RPMI8226 (cell line): ENCODE measurements around the gene FAM234A.
"Not testable (repeated sequence)": the region's sequence is repeated elsewhere in the genome, so short reads cannot be mapped to it uniquely, and the experiment has no call there.

ENCODE experiments used
- DNase-seq: peaks from one replicate; pipeline ENCODE4 v3.0.0-alpha.2; 2015

FAM234A gene

DNA sequence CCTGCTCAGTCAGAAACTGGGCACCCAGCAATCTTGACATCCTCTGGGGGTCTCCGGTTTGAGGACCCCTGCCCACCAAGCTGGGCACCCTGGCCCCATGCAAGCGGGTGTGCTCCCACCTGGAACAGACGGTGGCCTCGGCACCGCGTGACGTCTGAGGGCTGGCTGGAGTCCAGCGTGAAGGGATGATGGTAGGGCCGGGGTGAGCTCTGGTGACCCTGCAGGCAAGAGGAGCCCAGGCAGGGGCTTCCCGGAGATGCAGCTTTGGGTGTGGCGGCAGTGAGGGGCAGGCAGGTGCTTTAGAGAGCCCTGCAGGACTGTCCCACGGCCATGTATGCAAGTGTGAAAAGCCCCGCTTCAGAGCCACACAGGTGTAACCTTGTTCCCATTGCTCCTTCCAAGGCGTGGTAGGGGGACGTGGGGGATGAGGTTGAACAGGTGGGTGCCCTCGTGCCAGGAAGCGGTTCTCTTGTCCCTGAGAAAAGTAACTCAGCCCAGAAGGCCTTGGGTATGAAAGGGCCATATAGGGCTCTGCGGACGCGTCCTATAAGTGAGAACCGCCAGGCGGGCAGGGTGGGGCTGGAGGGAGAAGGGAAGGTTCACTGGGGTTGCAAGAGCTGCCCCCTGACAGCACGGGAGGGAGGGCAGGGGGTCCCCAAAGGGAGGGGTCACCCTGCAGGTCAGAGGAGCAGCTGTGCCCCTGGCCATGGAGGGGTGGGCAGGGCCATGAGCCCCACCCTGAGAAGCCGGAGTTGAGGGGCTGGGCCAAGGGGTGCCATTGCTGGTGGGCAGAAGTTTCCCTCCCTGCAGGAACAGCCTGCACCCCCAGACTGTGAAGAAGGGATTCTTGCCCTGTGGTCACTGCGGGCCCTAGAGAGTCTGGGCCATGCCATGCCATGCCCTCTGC lies 31.9 kb downstream of the FAM234A start:
- no peak for DNase-seq

DNA sequence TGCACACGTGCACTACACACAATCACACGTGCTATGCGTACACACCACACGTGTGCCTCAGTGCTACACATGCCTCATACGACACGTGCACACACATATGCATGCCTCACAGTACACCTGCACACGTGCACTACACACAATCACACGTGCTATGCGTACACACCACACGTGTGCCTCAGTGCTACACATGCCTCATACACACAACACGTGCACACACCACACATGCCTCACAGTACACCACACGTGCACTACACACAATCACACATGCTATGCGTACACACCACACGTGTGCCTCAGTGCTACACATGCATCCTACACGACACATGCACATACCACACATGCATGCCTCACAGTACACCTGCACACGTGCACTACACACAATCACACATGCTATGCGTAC lies 32.9 kb downstream of the FAM234A start:
- DNase-seq = not testable (repeated sequence)

DNA sequence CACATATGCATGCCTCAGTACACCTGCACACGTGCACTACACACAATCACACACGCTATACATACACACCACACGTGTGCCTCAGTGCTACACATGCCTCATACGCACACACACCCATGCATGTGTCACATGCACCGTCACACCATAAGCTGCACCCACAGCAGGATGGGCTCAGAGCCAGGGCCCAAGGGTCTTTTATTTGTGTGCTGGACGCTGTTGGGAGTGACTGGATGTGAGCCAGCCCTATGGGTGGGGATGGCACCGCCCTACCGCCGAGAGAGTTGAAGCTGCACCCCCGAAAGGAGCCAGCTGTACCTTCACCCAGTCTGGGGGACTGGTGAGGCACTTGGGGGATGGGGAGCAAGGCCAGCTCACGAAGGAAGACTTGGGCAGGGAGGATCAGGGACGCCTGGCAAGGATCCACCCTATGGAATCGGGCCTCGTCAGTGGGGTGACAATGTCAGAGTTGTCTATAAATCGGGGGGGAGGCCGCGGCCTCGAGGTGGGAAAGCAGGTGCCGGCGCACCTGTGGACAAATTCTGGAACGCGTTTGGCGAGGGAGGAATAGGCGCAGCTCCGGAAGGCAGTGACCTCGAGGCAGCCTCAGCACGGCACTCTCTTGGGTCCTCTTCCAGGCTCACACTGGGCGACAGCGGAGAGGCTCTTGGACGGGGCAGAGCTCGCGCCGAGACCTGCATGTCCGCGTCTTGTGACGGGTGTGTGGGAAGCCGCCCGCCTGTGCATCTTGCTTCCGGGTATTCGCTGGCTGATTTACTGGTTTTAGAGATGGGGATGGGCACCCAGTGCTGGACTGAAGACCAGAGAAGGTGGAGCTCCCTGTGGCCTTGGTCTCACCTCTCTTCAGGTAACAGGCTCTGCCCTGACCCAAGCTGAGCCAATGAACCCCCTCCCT lies 33.8 kb downstream of the FAM234A start:
- DNase-seq = no peak

DNA sequence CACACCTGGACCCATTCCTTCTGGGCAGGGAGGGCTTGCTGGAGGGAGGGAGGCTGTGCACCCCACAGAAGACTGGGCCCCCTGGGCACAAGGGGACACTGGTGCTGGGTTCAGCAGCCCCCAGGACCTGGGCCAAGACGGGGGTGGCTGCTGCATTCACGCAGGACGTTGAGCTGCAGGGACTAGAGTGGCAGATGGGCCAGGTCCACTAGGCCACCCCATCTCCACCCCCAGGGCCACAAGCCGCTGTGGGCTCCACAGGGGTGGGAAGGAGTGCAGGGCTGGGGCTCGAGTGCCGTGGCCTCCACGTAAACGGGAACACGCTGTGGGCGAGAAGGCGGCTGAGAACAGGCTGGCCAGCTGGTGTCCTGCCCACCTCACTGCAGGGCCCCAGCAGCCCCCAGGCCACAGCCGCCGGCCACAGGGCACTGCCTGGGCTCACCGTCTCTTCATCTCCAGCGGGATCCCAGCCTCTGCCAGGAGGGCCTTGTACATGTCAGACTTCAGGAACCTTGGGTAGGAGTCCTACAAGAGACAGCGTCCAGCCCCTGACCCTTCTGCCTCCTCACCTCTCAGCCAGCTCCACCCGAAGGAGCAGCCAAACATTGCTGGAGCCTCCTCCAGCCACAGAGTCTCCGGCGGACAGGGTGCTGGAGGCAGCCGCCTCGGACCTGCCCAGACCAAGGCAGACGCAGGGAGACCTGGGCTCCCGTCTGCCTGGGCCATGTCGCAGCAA lies 34.6 kb downstream of the FAM234A start:
- no peak for DNase-seq

DNA sequence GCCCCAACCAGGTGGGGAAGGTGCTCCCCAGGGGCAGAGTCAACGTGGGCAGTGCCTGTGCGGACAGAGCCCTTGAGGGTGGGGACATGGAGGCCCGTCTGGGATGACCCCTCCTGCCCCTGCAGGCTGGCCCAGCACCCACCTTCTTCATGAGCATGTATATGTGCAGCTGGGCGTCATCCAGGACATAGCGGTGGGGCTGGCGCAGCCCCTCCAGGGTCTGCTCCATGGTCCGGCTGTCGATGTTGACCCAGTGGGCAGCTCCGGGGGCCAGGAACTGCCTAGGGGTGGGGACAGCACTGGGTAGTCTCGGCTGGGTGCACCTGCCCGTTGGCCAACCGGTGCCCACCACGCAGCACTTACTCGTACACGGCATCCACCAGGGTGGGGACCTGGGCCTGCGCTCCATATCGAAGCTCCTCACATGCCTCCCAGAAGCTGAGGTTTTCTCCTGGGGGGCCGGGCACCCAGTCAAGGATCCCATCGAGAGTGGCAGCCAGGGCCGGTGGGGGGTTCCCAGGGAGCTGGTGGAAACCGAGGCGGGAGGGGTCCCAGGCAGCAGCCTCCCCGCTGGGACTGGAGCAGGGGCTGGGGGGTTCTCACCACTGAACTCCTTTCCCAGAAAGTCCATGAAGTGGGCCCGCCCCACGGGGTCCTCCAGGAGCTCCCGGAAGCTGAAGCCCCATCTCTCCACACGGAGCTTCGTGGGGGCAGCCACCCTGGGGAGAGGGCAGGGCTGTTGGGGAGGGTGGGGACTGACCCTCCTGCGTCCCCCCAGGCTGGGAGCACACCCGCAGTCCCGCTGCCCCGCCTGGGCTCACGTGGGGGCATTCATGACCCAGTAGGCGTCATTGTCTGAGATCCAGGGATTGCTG lies 36.0 kb downstream of the FAM234A start:
- DNase-seq = no peak

DNA sequence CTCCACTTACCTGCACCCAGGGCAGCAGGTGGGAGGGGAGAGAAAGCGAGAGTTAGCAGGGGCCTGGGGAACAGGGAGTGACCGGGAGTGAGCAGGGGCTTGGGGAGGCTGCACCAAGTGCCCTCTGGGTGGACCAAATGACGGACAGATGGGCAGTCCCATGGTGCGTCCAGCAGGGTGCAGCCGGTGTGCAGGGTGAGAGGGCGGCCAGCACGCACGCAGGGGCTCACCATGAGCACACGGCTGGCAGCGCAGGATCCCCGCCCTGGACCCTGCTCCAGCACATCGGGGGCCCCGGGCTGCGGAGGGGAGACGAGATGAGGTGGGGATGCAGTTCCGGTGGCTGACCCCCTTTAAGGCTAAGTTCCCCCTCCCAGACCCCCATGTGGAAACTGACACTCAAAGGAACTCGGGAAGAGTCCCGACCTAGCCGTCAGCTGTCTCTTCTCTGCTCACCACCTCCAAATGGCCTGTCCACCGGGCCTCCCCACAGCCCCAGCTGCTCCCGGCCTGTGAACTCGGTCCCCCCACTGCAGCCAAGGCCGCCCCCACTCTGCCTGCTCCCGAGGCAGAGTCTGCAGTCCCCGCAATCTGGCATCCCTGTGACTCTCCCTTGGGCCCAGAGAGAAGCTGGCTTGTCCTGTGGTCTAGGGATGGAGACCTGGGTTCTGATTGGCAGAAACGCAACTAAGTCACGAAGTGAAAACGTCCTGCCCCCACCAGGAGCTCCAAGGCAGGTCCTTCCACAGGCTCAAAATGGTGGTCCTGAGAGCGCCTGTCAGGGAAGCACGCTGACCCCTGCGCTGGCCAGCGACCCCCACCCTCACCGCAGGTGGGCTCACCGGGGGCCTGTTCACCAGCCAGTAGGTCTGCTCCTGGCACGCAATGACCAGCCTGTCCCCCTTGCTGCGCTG lies 38.3 kb downstream of the FAM234A start:
- no peak for DNase-seq

DNA sequence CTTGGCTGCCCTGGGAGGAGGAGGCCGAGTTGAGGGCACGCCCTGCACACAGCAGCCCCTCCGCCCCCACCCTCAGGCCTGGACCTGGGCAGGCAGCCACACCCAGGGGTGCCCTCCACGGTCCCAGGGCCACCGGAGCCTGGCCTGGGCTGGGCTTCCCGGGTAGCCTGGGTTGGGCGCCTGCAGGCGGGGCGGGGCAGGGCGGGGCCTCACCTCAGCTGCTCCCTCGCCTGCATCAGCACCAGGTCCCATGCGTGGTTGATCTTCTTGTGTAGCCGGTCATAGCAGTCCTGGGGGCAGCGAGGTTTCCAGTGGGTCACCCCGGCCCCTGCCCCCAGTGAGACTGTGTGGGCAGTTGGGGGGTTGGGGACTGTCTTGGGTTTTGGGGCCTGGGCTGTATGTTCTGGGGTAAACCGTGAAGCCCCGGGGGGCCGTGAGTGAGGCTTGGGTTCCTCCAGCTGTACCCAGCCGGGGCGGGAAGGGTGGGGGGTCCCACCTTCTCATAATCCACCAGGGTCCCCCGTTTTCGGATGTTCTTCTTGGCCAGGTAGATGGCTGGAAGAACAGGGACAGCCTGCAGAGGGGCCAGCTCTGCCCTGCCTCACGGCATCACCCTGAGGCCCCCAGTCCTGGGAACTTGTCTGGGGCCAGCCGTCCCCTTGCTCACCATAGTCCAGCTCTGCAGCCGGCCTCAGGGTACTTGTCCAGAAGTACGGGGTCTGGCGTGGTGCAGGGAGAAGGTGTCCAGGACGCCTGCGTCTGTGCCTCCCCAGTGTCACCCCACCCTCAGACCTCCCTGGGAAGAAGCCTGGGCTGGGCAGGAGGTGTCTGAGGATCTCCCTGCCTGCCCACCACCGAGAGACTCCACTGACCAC lies 39.2 kb downstream of the FAM234A start:
- peak; percentile 70 for DNase-seq

DNA sequence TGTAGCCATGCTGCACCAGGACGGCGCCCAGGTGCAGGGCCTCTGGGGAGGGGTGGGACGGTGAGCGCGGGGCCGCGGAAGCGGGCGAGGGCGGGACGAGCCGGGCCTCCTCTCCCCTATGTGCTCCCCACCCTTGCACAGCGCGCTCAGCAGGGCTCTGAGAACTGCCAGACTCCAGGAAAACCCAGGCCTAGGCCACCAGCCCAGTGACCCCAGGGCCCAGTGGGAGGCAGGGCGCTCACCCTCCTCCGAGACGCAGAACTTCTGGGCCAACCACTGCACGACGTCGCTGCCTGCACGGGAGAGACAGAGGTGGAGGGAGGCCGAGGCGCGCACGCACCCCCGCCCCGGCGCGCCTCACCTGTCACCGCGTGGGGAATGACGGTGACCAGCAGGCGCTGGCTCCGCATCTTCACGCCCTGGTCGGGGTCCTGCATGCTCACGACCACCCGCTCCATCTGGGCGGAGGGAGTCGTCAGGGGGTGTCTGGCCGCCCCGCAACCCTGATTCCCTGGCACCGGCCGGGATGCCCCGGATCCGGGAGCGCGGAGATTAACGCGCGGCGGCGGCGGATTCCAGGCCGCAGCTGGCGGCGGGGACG lies 40.5 kb downstream of the FAM234A start:
- peak; percentile 41 for DNase-seq

DNA sequence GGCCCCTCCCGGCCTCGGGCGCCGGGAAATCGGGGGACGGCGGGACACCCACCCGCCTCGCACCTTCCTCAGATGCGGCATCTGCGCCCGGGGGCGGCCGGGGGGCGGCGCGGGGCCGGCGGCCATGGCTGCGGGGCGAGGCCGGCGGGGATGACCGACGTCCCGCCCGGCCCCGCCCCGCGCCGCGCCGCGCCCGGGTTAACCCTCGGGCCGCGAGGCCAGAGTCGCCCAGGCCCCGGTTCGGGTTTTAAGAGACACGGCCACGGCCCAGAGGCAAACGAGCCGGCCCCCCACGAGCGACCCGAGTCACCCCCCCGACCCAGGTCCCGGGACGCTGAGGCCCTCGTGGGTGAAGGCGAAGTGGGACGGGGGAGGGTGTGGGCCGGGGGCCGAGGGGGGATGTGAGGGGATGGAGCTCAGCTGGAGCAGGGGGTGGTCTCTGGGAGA lies 41.2 kb downstream of the FAM234A start, which contains the start of gene RGS11:
Gene RGS11, minus strand, starts transcription at position 159 of the 447 bp plus-strand sequence. Its CDS starts 33 bp downstream, at position 126.
- no peak for DNase-seq

DNA sequence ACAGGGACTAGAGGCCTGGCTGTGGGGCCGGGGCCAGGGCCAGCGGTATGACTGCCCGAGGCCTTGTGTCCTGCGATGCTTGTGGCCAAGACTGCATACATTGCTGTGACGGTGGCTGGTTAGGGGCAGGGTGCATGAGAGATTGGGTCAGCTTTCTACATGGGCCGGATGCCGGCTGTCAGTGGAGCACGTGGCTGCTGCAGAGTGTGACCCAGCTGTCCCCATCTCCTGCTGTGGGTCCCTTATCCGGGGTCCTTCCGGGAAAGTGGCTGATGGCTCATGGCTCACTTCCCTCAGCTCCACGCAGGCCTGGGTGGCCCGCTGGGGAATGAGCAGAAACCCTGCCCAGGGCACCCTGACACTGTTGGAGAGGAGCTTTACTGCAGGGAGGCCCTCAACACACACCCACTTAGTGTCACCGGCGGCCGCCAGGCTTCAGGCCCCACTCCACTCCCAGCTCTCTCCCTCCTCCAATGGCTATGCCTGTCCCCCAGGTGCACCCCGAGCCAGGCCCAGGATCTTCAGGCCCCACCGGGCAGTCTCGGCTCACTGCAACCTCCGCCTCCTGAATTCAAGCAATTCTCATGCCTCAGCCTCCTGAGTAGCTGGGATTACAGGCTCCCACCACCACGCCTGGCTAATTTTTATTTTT lies 41.9 kb downstream of the FAM234A start:
- no peak for DNase-seq

DNA sequence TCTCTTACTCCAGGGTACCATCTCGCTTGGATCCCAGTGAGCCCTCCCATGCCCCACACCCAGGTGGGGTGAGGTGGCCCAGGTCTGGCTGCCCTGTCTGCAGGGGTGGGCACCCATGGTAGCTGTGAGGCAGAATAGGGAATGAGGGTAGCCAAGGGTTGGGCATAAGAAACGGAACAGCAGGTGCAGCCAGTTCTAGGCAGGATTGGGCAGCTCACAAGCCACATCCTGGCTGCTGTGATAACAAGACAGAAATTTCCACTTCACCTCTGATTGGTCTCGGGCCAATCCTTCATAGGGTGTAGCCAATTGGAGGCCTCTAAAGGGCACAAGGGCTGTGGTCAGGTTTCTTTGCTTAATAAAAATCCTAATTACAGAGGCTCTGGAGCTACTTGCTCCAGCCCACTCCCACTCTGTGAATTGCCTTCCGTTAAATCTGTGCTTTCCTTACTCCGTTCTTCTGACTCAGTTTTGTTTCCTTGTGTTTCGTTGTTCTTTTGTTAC lies 44.3 kb downstream of the FAM234A start:
- DNase-seq = peak; percentile 85

DNA sequence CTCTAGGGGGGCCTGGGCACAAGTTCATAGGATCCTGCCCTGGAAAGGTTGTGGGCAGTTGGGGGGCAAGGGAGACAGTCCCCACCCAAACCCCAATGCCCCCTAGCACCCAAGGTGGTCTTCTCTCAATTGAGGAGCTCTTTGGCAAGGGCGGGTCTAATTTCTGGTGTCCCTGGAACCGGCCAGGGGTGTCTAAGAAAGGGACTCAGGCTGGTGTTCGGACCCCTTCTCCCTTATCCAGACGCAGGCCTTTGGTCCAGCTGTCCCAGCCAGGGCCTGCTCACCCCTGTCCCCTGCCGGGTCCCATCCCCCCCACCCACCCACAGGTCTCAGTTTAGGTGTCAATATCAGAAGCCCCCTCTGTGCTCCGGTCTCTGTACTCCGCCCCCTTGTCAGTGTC lies 44.9 kb downstream of the FAM234A start:
- no peak for DNase-seq

DNA sequence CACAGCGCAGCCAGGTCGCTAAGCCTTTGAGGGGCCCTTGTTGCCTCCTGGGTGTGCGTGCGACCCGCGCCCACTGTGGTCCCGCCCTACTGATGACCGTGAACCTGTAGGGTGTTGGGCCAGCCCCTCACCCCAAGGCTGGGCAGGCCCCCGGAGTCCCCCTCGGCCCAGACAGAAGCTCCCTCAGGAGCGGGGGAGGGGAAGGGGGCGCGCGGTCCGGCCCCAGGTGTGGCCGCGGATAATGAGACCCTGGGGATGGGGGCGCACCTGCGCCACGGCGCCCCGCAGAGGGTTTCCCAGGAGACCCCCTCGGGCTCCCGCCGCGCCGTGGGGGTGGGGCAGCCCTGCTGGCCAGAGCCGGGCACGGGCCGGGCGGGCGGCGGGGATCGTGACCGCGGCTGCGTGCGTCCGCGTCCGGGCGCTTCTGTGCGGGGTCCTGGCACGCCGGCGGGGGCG lies 45.4 kb downstream of the FAM234A start:
- DNase-seq = no peak

DNA sequence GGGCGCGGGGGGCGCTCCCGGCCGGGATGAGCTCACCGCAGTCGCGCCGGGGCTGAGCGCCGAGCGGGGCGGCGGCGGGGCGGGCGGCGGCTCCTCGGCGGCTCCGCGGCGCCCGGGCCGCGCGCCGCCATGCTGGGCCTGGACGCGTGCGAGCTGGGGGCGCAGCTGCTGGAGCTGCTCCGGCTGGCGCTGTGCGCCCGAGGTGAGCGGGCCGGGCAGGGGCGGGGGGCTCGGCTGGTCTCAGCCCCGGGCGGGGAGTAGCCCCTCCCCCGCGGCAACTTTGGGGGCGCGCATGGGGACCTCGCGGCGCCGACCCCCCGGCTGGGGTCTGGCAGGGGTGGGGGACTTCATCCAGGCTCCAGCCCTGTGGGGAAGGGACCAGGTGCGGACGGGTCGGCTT lies 45.9 kb downstream of the FAM234A start, which contains the start of gene ARHGDIG:
Gene ARHGDIG, plus strand, starts transcription at position 40 of the 400 bp plus-strand sequence. Its CDS starts 90 bp downstream, at position 130.
- DNase-seq = no peak

DNA sequence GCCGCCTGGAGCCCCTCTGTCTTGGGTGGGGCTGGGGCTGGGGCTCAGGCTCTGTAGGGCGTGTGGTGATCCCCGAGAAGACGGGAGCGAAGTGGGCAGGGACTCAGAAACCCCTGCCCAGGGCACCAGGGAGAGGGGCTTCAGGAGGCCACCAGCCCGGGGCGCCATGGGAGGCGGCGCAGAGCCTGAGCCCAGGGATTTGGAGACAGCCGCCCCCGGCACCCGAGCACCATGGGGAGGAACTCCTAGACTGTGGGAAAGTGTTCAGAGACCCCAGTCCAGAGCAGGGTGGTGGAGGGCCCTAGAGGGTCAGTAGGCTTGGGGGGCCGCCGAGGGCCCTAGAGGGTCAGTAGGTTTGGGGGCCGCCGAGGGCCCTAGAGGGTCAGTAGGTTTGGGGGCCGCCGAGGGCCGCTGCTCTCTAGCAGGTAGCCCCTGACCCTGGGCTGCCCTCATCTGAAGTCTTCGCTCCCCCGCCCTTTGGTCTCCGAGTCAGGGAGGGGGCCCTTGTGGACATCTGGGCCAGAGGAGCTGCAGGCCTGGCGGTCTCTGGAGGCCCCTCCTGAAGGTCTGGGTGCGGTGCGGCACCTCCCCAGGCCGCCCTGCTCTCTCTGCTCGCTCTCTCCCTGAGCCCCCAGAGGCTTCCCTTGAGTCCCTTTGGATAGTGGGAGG lies 46.5 kb downstream of the FAM234A start:
- no peak for DNase-seq

DNA sequence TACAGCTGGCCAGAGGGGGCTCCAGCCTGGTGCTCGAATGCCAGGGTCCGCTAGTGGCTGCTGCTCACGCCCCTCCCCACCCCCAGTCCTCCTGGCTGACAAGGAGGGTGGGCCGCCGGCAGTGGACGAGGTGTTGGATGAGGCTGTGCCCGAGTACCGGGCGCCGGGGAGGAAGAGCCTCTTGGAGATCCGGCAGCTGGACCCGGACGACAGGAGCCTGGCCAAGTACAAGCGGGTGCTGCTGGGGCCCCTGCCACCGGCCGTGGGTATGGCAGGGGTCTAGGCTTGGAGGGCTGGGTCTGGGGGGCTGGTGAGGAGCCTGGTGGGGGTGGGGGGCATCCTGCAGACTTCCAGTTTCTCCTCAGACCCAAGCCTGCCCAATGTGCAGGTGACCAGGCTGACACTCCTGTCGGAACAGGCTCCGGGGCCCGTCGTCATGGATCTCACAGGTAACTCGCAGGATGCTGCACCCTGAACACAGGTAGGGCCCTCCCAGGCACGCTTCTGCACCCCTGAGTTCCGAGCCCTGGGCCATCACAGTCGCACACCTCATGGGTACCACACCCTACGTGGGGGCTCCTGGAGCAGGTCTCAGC lies 47.1 kb downstream of the FAM234A start:
- DNase-seq = no peak

DNA sequence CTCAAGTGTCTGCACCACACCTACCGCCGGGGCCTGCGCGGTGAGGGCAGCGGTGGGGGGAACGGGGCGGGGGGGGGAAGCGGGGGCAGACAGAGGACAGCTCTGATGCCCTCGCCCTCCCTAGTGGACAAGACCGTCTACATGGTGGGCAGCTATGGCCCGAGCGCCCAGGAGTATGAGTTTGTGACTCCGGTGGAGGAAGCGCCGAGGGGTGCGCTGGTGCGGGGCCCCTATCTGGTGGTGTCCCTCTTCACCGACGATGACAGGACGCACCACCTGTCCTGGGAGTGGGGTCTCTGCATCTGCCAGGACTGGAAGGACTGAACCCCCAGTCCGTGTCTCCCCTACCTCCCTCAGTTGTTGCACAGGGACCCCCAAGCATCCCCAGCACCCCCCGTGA lies 47.9 kb downstream of the FAM234A start:
- DNase-seq = no peak
